HG03139 (cell line): Measurements from ENCODE around the gene GRIN2D.

Source experiments
- ATAC-seq: cut with Tn5 transposase; IDR thresholded peaks from one replicate; pipeline ENCODE4 v1.9.1; 2021; ENCODE audit not compliant: unreplicated experiment

The GRIN2D gene

GRCh38 chr19:48397263-48398101, 4.0 kb downstream of the GRIN2D start:
- no peak for ATAC-seq

DNA sequence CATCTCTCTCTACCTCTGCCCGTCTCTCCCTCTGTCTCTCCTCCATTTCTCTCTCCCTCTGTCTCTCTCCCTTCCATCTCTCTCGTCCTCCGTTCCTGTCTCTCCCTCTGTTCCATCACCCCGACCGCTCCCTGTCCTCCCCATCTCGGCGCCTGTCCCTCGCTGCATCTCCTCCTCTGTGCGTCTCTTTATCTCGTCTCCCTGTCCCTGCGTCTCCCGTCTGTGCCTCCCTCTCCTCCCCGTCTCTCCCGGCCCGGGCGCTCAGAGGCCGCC, 4.6 kb downstream of the GRIN2D start:
- no peak for ATAC-seq

DNA sequence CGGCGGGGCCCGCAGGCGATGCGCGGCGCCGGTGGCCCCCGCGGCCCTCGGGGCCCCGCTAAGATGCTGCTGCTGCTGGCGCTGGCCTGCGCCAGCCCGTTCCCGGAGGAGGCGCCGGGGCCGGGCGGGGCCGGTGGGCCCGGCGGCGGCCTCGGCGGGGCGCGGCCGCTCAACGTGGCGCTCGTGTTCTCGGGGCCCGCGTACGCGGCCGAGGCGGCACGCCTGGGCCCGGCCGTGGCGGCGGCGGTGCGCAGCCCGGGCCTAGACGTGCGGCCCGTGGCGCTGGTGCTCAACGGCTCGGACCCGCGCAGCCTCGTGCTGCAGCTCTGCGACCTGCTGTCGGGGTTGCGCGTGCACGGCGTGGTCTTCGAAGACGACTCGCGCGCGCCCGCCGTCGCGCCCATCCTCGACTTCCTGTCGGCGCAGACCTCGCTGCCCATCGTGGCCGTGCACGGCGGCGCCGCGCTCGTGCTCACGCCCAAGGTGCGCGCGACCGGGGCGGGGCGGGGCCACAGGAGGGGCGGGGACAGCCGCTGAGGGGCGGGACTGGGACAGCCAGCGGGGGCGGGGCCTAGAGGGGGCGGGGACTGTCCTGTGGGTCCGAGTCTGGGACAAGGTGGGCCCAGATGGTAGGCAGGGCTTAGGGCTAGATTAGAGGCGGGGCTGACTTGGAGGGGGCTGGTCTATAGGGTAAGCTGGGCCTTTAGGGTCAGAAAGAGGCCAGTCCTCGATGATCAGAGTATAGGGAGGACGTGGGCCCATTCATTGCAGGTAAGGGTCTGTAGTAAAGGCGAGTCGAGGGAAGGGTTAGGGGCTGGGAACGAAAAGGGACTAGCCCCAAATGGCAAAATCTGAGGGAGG, 5.1 kb downstream of the GRIN2D start:
- ATAC-seq = peak; percentile 45

- no peak for ATAC-seq
Measured at GRCh38 chr19:48400018-48400742, 6.7 kb downstream of the GRIN2D start.

DNA sequence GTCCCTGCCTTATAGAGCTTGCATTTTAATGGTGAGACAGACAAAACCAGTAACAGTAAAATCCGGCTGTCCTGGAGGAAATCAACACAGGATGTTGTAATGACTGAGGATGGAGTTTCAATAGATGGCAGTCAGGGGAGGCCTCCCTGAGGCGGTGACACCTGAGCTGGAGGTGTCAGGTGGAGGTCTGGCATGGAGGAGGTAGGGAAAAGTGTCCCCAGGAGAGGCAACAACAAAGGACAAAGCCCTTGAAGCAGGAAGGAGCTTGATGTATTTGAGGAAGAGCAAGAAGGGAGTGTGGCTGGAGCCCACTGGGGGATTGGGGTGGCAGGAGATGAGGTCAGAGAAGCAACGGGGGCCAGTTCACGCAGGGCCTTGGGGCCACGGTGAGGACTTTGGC, 7.8 kb downstream of the GRIN2D start:
- ATAC-seq = no peak

GRCh38 chr19:48403606-48404005, 10.1 kb downstream of the GRIN2D start:
- no peak for ATAC-seq

DNA sequence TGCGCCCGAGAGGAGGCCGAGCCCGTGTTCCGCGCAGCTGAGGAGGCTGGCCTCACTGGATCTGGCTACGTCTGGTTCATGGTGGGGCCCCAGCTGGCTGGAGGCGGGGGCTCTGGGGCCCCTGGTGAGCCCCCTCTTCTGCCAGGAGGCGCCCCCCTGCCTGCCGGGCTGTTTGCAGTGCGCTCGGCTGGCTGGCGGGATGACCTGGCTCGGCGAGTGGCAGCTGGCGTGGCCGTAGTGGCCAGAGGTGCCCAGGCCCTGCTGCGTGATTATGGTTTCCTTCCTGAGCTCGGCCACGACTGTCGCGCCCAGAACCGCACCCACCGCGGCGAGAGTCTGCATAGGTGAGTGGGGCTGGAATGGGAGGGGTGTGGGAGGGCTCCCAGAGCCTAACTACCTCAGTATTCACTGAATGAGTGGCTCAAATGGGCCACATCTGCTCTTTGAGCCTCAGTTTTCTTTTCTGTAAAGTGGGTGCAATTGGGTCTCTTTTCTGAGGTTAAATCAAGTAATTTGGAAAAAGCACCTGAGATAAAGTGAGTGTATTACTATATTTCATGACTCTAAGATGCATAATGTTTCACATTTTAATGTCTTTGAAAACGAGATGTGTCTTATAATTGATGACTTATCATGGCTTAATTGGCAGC, 11.7 kb downstream of the GRIN2D start:
- ATAC-seq = no peak

DNA sequence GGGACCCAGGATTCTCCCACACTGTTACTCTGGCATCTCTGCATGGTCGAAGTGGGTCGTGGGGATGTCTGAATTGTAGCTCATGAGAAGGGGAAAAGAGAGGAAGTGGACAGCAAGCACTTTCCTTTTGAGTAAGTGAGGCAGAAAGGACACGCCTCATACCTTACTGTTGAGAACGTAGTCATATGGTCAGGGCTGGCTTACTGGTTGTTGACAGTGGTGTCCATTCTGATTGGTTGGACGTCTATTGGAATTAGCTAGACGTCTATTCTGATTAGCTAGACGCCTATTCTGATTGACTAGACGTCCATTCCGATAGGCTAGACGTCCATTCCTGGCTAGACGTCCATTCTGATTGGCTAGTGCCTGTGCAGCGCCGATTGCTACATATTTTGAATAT, 12.4 kb downstream of the GRIN2D start:
- no peak for ATAC-seq

- ATAC-seq = no peak
Measured at GRCh38 chr19:48413879-48414587, 20.6 kb downstream of the GRIN2D start.

- ATAC-seq = no peak
Measured at GRCh38 chr19:48415395-48415794, 21.9 kb downstream of the GRIN2D start.

DNA sequence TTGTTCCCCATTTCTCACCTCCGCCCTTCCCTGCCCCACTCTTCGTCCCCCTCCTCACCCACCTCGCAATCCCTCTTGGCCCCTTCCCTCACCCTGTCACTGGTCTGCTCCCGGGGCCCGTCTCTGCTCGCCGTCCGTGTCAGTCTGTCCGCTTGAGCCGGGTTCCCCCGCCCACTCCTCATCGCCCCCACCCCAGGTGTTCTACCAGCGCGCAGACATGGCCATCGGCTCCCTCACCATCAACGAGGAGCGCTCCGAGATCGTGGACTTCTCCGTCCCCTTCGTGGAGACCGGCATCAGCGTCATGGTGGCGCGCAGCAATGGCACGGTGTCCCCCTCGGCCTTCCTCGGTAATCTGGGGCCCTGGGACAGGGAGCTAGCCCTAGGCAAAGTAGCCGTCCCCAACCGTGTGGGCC, 22.3 kb downstream of the GRIN2D start:
- ATAC-seq = no peak

DNA sequence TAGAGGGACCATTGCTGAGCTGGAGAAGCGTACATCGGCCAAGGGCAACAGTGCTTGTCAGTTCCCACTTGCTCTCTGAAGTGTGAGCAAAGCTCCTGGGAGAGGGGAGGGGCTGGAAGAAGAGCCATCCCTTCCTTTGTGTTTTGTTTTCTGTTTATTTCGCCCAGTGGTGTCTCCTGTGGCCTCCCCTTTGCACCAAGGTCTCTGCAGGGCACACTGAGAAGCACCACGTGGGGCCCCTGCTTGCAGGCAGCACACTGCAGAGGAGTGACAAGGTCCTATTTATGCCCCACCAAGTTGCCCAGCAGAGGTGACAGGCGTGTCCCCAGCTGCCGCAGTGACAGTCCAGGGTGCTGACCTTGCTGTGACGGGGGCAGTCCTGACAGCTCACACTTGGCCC, 24.0 kb downstream of the GRIN2D start:
- ATAC-seq = no peak

GRCh38 chr19:48418317-48419064, 25.0 kb downstream of the GRIN2D start:
- no peak for ATAC-seq

- ATAC-seq = no peak
Measured at GRCh38 chr19:48419158-48419920, 25.9 kb downstream of the GRIN2D start.

- ATAC-seq = no peak
Measured at GRCh38 chr19:48421548-48421947, 28.1 kb downstream of the GRIN2D start.

DNA sequence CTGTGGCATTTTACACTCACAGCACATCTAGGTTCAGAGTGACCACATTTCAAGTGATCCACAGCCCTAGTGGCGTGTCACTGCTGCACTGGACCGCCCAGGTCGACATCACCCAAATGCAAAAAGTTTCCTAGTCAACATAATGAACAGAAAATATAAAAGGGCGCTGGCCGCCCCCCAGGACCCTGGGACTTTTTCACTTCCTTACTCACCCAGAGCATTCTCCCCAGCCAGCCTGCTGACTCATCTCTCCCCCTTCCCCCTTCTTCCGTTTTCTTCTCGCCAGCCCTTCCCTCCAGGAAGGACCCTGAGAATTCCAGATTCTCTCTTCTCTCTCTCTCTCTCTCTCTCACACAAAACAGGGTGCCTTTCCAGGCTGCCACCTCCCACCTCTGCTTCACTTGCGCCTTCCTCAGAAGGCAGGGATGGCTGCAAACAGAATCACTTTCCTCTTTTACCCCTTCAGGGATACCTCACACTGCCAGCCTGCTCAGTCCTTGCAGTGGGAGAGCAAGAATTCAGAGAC, 31.3 kb downstream of the GRIN2D start:
- no peak for ATAC-seq

GRCh38 chr19:48428670-48429069, 35.2 kb downstream of the GRIN2D start:
- no peak for ATAC-seq

DNA sequence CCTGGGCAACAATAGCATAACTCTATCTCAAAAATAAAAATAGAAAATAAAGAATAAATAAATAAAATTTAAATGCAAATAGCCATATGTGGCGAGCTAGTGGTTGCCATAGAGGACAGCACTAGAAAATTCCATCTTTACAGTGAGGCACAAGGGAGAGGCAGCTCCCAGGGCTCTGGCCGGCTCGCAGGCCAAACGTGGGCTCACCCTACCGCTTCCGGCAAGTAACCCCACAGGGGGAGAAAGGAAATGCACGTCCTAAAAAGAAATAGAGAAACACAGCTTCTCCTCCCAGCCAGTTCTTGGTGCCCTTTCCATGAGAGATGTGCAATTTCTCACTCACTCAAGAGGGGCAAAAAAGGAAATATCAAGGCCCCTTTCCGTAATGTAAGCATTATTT, 39.9 kb downstream of the GRIN2D start:
- ATAC-seq = no peak

DNA sequence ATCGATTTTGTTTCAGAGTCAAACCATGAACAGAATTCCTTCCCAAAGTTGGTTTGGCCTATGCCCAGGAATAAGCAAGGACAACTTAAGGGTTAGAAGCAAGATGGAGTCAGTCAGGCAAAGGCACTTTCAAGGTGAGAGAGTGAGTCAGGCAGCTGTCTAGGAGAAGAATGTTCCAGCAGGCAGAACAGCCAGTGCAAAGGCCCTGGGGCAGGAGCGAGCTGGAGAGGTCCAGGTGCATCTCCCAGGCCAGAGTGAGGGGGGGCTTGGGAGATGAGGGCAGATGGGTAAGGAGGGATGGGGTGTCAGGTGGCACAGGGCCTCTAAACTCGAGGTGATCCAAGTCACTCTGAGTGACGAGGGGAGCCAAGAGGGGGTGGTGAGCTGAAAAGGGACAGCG, 43.1 kb downstream of the GRIN2D start:
- no peak for ATAC-seq
